GM12891 (cell line): ENCODE results near the gene KRT73.

ENCODE experiments used
- POLR2A ChIP-seq: IDR thresholded peaks from 2 replicates; pipeline ENCODE4 v1.6.1; 2011; ENCODE audit warnings: low read depth, low read length, control low read depth
- POLR2AphosphoS5 ChIP-seq: IDR thresholded peaks from 2 replicates; pipeline ENCODE4 v1.6.1; 2011; ENCODE audit warnings: low read depth, low read length, control low read depth
- POU2F2 ChIP-seq: IDR thresholded peaks from 2 replicates; pipeline ENCODE4 v1.6.1; 2011; ENCODE audit warnings: low read depth, mild to moderate bottlenecking, control low read depth, low read length, moderate library complexity
- TAF1 ChIP-seq: IDR thresholded peaks from 2 replicates; pipeline ENCODE4 v1.6.1; 2011; ENCODE audit warnings: low read depth, low read length, control low read depth

DNA sequence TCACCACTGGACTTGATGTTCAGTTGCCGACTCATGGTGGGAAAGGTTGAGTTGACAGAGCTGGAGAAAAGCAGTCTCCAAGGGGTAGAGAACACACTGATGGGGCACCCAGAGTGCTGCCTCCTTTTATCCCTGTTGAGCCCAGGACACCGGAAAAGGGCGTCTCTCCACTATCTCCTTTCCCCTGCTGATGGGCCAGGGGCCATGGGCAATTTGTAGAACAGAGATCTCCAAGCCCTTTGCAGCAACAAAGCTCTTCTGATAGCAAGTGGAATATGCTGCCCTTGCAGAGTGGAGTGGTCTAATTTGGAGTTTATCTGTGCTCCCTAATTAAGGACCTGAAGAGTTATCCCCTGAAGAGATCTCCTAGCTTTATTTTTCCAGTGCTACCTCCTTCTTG lies 44.6 kb downstream of the KRT73 start, which contains the start of gene KRT74:
- no peak for TF ChIP-seq POLR2A
- no peak for TF ChIP-seq TAF1
- no peak for TF ChIP-seq POLR2AphosphoS5
- TF ChIP-seq POU2F2 = no peak
